Measurements from ENCODE around the gene CEMIP. TPM values are rescaled to one million over a fixed set of nuclear protein-coding genes. Genes with fewer than 3 reads are reported as not detected.

The CEMIP gene
- total RNA-seq, 1 donor from 2014 or later, result 3.6 TPM

DNA sequence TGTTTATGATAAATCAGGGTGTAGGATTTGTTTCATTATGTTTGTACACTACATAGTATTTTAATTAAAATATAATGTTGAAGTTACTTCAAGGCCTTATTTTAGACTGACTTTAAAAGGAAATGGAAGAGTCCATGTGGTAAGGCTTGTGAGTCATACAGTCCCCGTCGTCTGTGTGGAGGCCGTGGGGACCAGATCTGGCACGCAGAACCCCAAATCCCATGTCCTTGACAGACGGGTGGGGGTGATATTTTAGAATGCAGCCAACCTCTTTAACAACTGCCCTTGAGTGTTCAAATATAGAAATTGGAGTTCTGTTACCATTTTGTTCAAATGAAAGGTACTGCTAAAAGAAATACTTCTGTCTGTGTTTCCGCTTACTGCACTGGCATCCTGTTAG, 48.2 kb upstream of the CEMIP start:
- H3K79me2 ChIP-seq (ENCODE audit: insufficient read depth, low read length), result peaks cover 34% of the 10 kb centered on the region
- no peak for FAIRE-seq
- Mint-ChIP-seq H3K4me1 (ENCODE audit: low read depth, unreplicated experiment) (peaks cover 11% of the 10 kb centered on the region), H3K4me3 (ENCODE audit: unreplicated experiment) (no peak overlapping the region), H3K9me3 (ENCODE audit: unreplicated experiment) (no peaks in the 10 kb centered on the region), H3K27me3 (ENCODE audit: low read depth, unreplicated experiment) (peaks cover 2% of the 10 kb centered on the region), H3K27ac (ENCODE audit: unreplicated experiment) (no peak overlapping the region), H3K36me3 (ENCODE audit: low read depth, unreplicated experiment) (no peaks in the 10 kb centered on the region)
- H3K27ac ChIP-seq (ENCODE audit: low read depth, low read length), result no peak overlapping the region
- H3K4me2 ChIP-seq (ENCODE audit: low read length), result no peak overlapping the region
- H3K9ac ChIP-seq (ENCODE audit: low read length), result no peak overlapping the region
- no peaks in the 10 kb centered on the region for H3K4me1 ChIP-seq (ENCODE audit: insufficient read depth, low read length)
- TF ChIP-seq, protein P1, sequence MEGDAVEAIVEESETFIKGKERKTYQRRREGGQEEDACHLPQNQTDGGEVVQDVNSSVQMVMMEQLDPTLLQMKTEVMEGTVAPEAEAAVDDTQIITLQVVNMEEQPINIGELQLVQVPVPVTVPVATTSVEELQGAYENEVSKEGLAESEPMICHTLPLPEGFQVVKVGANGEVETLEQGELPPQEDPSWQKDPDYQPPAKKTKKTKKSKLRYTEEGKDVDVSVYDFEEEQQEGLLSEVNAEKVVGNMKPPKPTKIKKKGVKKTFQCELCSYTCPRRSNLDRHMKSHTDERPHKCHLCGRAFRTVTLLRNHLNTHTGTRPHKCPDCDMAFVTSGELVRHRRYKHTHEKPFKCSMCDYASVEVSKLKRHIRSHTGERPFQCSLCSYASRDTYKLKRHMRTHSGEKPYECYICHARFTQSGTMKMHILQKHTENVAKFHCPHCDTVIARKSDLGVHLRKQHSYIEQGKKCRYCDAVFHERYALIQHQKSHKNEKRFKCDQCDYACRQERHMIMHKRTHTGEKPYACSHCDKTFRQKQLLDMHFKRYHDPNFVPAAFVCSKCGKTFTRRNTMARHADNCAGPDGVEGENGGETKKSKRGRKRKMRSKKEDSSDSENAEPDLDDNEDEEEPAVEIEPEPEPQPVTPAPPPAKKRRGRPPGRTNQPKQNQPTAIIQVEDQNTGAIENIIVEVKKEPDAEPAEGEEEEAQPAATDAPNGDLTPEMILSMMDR (IDR thresholded peaks at IDR 0.05; ENCODE audit: insufficient read depth, low read depth, low read length), result no peak
- TF ChIP-seq EZH2 (IDR thresholded peaks at IDR 0.05; ENCODE audit: insufficient read depth, low read length), result no peak
- no peak for DNase-seq (ENCODE audit: low read depth)
- no peak overlapping the region for H2AFZ ChIP-seq (ENCODE audit: low read depth, low read length)
- no peaks in the 10 kb centered on the region for H3K27me3 ChIP-seq (ENCODE audit: insufficient read depth, low read length)
- peaks cover 40% of the 10 kb centered on the region for H4K20me1 ChIP-seq (ENCODE audit: insufficient read depth, low read length)
- H3K36me3 ChIP-seq (ENCODE audit: insufficient read depth, low read length), result no peaks in the 10 kb centered on the region
- no peak overlapping the region for H3K4me3 ChIP-seq (ENCODE audit: insufficient read depth, low read depth, low read length)
- no peaks in the 10 kb centered on the region for H3K9me3 ChIP-seq (ENCODE audit: insufficient read depth, low read depth, low read length)

DNA sequence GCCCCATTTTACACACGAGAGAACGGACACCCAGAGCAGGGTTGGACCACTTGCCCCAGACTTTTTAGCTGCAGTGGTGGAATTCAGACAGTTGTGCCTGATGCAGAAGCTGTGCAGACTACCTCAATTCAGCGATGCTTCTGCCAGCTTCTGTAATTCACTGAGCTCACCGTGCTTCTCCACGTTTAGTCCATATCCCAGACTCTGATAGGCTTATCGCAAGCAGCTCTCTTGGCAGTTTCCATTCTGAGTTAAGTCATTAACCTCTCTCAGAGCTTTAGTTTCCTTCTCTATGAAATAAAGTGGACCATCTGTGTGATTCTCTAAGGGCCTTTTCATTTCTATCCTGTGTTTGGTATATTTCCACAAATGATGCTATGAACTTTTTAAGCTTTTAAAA, 47.0 kb upstream of the CEMIP start:
- H3K4me1 Mint-ChIP-seq (ENCODE audit: low read depth, unreplicated experiment), result peaks cover 9% of the 10 kb centered on the region
- Histone ChIP-seq H3K4me1 (ENCODE audit: insufficient read depth, low read length) (no peaks in the 10 kb centered on the region), H3K27me3 (ENCODE audit: insufficient read depth, low read length) (no peaks in the 10 kb centered on the region), H3K79me2 (ENCODE audit: insufficient read depth, low read length) (peaks cover 34% of the 10 kb centered on the region), H3K36me3 (ENCODE audit: insufficient read depth, low read length) (no peaks in the 10 kb centered on the region), H3K9me3 (ENCODE audit: insufficient read depth, low read depth, low read length) (no peaks in the 10 kb centered on the region), H3K4me2 (ENCODE audit: low read length) (no peak overlapping the region), H3K9ac (ENCODE audit: low read length) (no peak overlapping the region), H2AFZ (ENCODE audit: low read depth, low read length) (no peak overlapping the region), H4K20me1 (ENCODE audit: insufficient read depth, low read length) (peaks cover 47% of the 10 kb centered on the region), H3K27ac (ENCODE audit: low read depth, low read length) (no peak overlapping the region), H3K4me3 (ENCODE audit: insufficient read depth, low read depth, low read length) (no peak overlapping the region)
- peaks cover 2% of the 10 kb centered on the region for H3K36me3 Mint-ChIP-seq (ENCODE audit: low read depth, unreplicated experiment)
- DNase-seq (ENCODE audit: low read depth) (no peak), FAIRE-seq (no peak)
- H3K27me3 Mint-ChIP-seq (ENCODE audit: low read depth, unreplicated experiment), result peaks cover 2% of the 10 kb centered on the region
- no peak for TF ChIP-seq EZH2 (IDR thresholded peaks at IDR 0.05; ENCODE audit: insufficient read depth, low read length)
- TF ChIP-seq, protein P1 (IDR thresholded peaks at IDR 0.05; ENCODE audit: insufficient read depth, low read depth, low read length), result no peak
- H3K9me3 Mint-ChIP-seq (ENCODE audit: unreplicated experiment), result no peaks in the 10 kb centered on the region
- H3K4me3 Mint-ChIP-seq (ENCODE audit: unreplicated experiment), result no peak overlapping the region
- no peak overlapping the region for H3K27ac Mint-ChIP-seq (ENCODE audit: unreplicated experiment)

DNA sequence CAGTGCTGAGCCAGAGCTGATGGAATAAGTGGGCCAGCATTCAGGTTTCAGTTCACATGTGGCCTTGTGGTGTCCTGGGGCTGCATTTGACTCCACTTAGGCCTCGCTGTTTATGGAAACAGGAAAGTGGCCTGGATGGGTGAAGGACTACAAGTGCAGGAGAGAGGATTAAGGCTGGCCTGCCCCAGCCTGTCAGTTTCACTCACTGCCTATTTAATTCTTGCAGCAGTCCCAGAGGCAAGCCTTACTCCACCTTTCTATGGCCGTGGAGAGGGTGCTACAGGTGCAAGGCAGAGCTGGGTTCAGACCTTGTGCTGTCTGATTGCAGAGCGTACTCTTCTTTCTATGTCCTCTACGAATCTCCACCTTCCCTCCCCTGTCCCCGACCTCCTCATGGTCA, 46.4 kb upstream of the CEMIP start:
- no peak for FAIRE-seq
- peaks cover 47% of the 10 kb centered on the region for H4K20me1 ChIP-seq (ENCODE audit: insufficient read depth, low read length)
- H3K27ac Mint-ChIP-seq (ENCODE audit: unreplicated experiment), result no peak overlapping the region

More for the DNA sequence above, 46.4 kb upstream of the CEMIP start:
- Histone ChIP-seq H3K4me1 (ENCODE audit: insufficient read depth, low read length) (no peaks in the 10 kb centered on the region), H3K4me3 (ENCODE audit: insufficient read depth, low read depth, low read length) (no peak overlapping the region), H3K9me3 (ENCODE audit: insufficient read depth, low read depth, low read length) (no peaks in the 10 kb centered on the region), H3K27me3 (ENCODE audit: insufficient read depth, low read length) (no peaks in the 10 kb centered on the region), H3K4me2 (ENCODE audit: low read length) (no peak overlapping the region), H3K27ac (ENCODE audit: low read depth, low read length) (no peak overlapping the region), H3K9ac (ENCODE audit: low read length) (no peak overlapping the region), H3K79me2 (ENCODE audit: insufficient read depth, low read length) (peaks cover 38% of the 10 kb centered on the region), H3K36me3 (ENCODE audit: insufficient read depth, low read length) (no peaks in the 10 kb centered on the region), H2AFZ (ENCODE audit: low read depth, low read length) (no peak overlapping the region)
- H3K36me3 Mint-ChIP-seq (ENCODE audit: low read depth, unreplicated experiment), result peaks cover 4% of the 10 kb centered on the region
- DNase-seq (ENCODE audit: low read depth), result no peak
- no peak overlapping the region for H3K4me3 Mint-ChIP-seq (ENCODE audit: unreplicated experiment)
- peaks cover 2% of the 10 kb centered on the region for H3K27me3 Mint-ChIP-seq (ENCODE audit: low read depth, unreplicated experiment)
- peaks cover 2% of the 10 kb centered on the region for H3K9me3 Mint-ChIP-seq (ENCODE audit: unreplicated experiment)
- H3K4me1 Mint-ChIP-seq (ENCODE audit: low read depth, unreplicated experiment), result peaks cover 3% of the 10 kb centered on the region
- TF ChIP-seq, protein P1 (IDR thresholded peaks at IDR 0.05; ENCODE audit: insufficient read depth, low read depth, low read length), result no peak
- TF ChIP-seq EZH2 (IDR thresholded peaks at IDR 0.05; ENCODE audit: insufficient read depth, low read length), result no peak
